ENCODE data around the gene KAZN. TPM values are rescaled to one million over a fixed set of nuclear protein-coding genes. Genes with fewer than 3 reads are reported as not detected.

The KAZN gene
- total and polyA plus RNA-seq, 2 experiments from 2014 or later = 7.9 to 15.6 TPM

- H2AFZ ChIP-seq = no peak overlapping the region
- no peaks in the 10 kb centered on the region for H3K27me3 ChIP-seq
- H4K20me1 ChIP-seq (ENCODE audit: insufficient read depth, poor library complexity, severe bottlenecking) = no peaks in the 10 kb centered on the region
- H3K4me1 ChIP-seq (ENCODE audit: insufficient read depth) = no peaks in the 10 kb centered on the region
- no peaks in the 10 kb centered on the region for H3K79me2 ChIP-seq
- no peaks in the 10 kb centered on the region for H3K36me3 ChIP-seq (replicated peaks; ENCODE audit: insufficient read depth, low read depth)
- no peak for TF ChIP-seq EZH2phosphoT487 (IDR thresholded peaks at IDR 0.05; ENCODE audit: low read depth, severe bottlenecking, unreplicated experiment)
- TF ChIP-seq EZH2 (IDR thresholded peaks at IDR 0.05; ENCODE audit: borderline replicate concordance) = no peak
- TF ChIP-seq CTCF (IDR thresholded peaks at IDR 0.05; ENCODE audit: poor library complexity) = no peak
- no peaks in the 10 kb centered on the region for H3K9me2 ChIP-seq (replicated peaks; ENCODE audit: insufficient read depth)
- H3K4me2 ChIP-seq = no peak overlapping the region
- 79% methylated on average over 11 of the region's 11 CpGs for WGBS (ENCODE audit: low lambda C conversion rate, missing lambda C conversion rate)
- no peaks in the 10 kb centered on the region for H3K9me3 ChIP-seq (ENCODE audit: low read depth)
- H3K27ac ChIP-seq = no peak overlapping the region
- H3K4me3 ChIP-seq = no peak overlapping the region
- no peak for DNase-seq (ENCODE audit: low spot score)
These were observed 358.2 kb downstream of the KAZN start for GRCh38 chr1:14956579-14957195.

GRCh38 chr1:14957375-14958098, 359.1 kb downstream of the KAZN start:
- DNase-seq (ENCODE audit: low spot score) = no peak
- Histone ChIP-seq H3K27me3 (no peaks in the 10 kb centered on the region), H3K4me3 (no peak overlapping the region), H3K9me2 (replicated peaks; ENCODE audit: insufficient read depth) (no peaks in the 10 kb centered on the region), H3K4me2 (no peak overlapping the region), H4K20me1 (ENCODE audit: insufficient read depth, poor library complexity, severe bottlenecking) (no peaks in the 10 kb centered on the region), H2AFZ (no peak overlapping the region), H3K27ac (no peak overlapping the region), H3K4me1 (ENCODE audit: insufficient read depth) (no peaks in the 10 kb centered on the region), H3K36me3 (replicated peaks; ENCODE audit: insufficient read depth, low read depth) (no peaks in the 10 kb centered on the region), H3K79me2 (no peaks in the 10 kb centered on the region), H3K9me3 (ENCODE audit: low read depth) (no peaks in the 10 kb centered on the region)
- WGBS (ENCODE audit: low lambda C conversion rate, missing lambda C conversion rate) = 95% methylated on average over 32 of the region's 33 CpGs
- TF ChIP-seq EZH2phosphoT487 (IDR thresholded peaks at IDR 0.05; ENCODE audit: low read depth, severe bottlenecking, unreplicated experiment) (no peak), CTCF (IDR thresholded peaks at IDR 0.05; ENCODE audit: poor library complexity) (no peak), EZH2 (IDR thresholded peaks at IDR 0.05; ENCODE audit: borderline replicate concordance) (no peak)

GRCh38 chr1:14958249-14959058, 360.0 kb downstream of the KAZN start:
- Histone ChIP-seq H3K79me2 (no peaks in the 10 kb centered on the region), H3K27me3 (no peaks in the 10 kb centered on the region), H3K9me2 (replicated peaks; ENCODE audit: insufficient read depth) (no peaks in the 10 kb centered on the region), H2AFZ (no peak overlapping the region), H3K36me3 (replicated peaks; ENCODE audit: insufficient read depth, low read depth) (no peaks in the 10 kb centered on the region), H3K4me3 (no peak overlapping the region), H3K27ac (no peak overlapping the region), H4K20me1 (ENCODE audit: insufficient read depth, poor library complexity, severe bottlenecking) (no peaks in the 10 kb centered on the region), H3K4me1 (ENCODE audit: insufficient read depth) (no peaks in the 10 kb centered on the region), H3K4me2 (no peak overlapping the region), H3K9me3 (ENCODE audit: low read depth) (no peaks in the 10 kb centered on the region)
- DNase-seq (ENCODE audit: low spot score) = no peak
- 93% methylated on average over 12 of the region's 19 CpGs for WGBS (ENCODE audit: low lambda C conversion rate, missing lambda C conversion rate)
- no peak for TF ChIP-seq EZH2 (IDR thresholded peaks at IDR 0.05; ENCODE audit: borderline replicate concordance)
- no peak for TF ChIP-seq EZH2phosphoT487 (IDR thresholded peaks at IDR 0.05; ENCODE audit: low read depth, severe bottlenecking, unreplicated experiment)
- TF ChIP-seq CTCF (IDR thresholded peaks at IDR 0.05; ENCODE audit: poor library complexity) = no peak
